ENCODE results near the gene BACH2. TPM values are rescaled to one million over a fixed set of nuclear protein-coding genes. Genes with fewer than 3 reads are reported as not detected.
"Not testable (repeated sequence)": the region's sequence is repeated elsewhere in the genome, so short reads cannot be mapped to it uniquely, and the experiment has no call there.

Gene BACH2
- polyA plus RNA-seq, 6 donors from 2014 or later, result 31.0 to 130 (median 78.4) TPM

GRCh38 chr6:90136837-90137568 is 159.6 kb downstream of the BACH2 start:
- DNase-seq, result no peak
- Mint-ChIP-seq H3K36me3 (peaks cover 30 to 36% of the 10 kb centered on the region in 2 donors), H3K27ac (peak overlapping the region in 4 of 6 donors; percentile 40 to 86 (median 66)), H3K9me3 (peaks cover 0 to 3% (median 0%) of the 10 kb centered on the region in 7 donors), H3K27me3 (no peaks in the 10 kb centered on the region), H3K4me3 (peak overlapping the region in 2 of 8 donors; percentile 11 to 26), H3K4me1 (peaks cover 67 to 83% (median 78%) of the 10 kb centered on the region in 3 donors)
- ATAC-seq (ENCODE audit: low read depth in 2 of 2), result no peak

DNA sequence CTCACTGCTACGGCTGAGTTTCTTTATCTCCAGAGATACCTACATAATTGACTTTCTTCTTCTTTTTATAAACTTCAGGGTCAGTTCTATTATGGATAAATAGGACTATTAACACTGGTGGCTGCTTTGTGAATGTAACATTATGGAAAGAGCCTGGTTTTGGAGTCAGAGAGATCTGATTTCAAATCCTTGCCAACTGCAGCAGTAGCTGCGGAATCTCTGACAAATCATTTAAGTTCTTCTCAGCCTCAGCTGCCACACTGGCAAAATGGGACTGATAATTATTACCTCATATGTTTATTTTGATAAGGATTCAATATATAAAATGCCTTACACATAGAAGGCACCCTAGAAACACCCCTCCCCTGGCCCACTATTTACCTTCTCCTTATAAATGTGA is 160.5 kb downstream of the BACH2 start:
- H3K27me3 Mint-ChIP-seq, result no peaks in the 10 kb centered on the region
- ATAC-seq (ENCODE audit: low read depth in 2 of 2) (no peak), DNase-seq (no peak)
- peak overlapping the region; percentile 40 to 88 (median 79) for H3K27ac Mint-ChIP-seq
- H3K4me3 Mint-ChIP-seq, result peak overlapping the region in 1 of 8 donors; percentile 27
- H3K36me3 Mint-ChIP-seq, result peaks cover 32 to 37% of the 10 kb centered on the region in 2 donors
- H3K4me1 Mint-ChIP-seq, result peaks cover 68 to 85% (median 83%) of the 10 kb centered on the region in 3 donors
- peaks cover 0 to 3% (median 0%) of the 10 kb centered on the region in 7 donors for H3K9me3 Mint-ChIP-seq

GRCh38 chr6:90135667-90136066 is 161.0 kb downstream of the BACH2 start:
- H3K4me3 Mint-ChIP-seq, result peak overlapping the region in 3 of 8 donors; percentile 22 to 46 (median 27)
- H3K4me1 Mint-ChIP-seq, result peaks cover 68 to 88% (median 82%) of the 10 kb centered on the region in 3 donors
- H3K27ac Mint-ChIP-seq, result peak overlapping the region; percentile 40 to 88 (median 79)
- no peaks in the 10 kb centered on the region for H3K27me3 Mint-ChIP-seq
- DNase-seq, result no peak
- peaks cover 0 to 3% (median 0%) of the 10 kb centered on the region in 7 donors for H3K9me3 Mint-ChIP-seq
- no peak for ATAC-seq (ENCODE audit: low read depth in 2 of 2)
- peaks cover 35 to 37% of the 10 kb centered on the region in 2 donors for H3K36me3 Mint-ChIP-seq

GRCh38 chr6:90133664-90134063 is 163.0 kb downstream of the BACH2 start:
- H3K9me3 Mint-ChIP-seq; ATAC-seq (ENCODE audit: low read depth in 2 of 2); H3K27me3 Mint-ChIP-seq; DNase-seq: not testable (repeated sequence)
- Mint-ChIP-seq H3K4me3 (peak overlapping the region in 1 of 8 donors; percentile 29), H3K4me1 (peaks cover 54 to 79% (median 79%) of the 10 kb centered on the region in 3 donors), H3K36me3 (peaks cover 37 to 43% of the 10 kb centered on the region in 2 donors), H3K27ac (peak overlapping the region in 2 of 6 donors; percentile 6 to 65)

DNA sequence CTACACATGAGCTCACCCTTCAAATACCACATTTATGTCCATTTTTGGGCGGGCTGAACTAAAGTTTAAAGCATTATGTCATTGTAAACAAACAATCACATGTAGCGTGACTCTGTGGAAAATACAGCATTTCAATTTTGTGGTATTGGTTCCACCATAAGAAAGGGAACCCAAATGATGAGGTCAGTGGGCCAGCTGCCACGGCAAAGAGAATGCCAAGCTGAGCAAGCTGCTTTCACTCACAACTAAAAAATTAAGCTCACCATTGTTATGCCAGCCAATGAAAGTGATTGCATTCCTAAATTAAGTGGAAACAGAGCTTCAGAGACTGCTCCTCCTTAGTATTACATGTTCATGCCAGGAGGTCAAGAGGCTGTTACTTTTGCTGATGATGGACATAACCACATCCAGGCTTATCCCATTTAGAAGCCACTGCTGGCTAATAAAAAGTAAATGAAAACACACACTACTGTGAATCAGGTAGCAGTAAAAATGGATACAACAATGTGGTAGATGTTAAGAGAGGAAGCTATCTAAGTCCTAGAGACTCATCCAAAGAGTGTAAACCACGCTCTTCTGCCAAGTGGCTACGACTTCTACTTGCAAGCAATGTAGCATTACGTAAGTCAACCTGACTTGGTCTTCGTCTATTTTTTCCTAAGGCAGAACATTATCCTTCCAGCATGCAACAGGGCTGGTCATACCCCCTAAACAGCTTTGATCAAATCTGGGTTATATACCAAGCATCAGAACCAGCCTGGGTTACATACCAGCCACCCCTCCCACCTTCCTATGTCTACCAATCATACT is 164.8 kb downstream of the BACH2 start:
- H3K4me3 Mint-ChIP-seq, result peak overlapping the region in 5 of 8 donors; percentile 25 to 63 (median 44)
- H3K36me3 Mint-ChIP-seq, result peaks cover 35 to 37% of the 10 kb centered on the region in 2 donors
- peaks cover 0 to 3% (median 0%) of the 10 kb centered on the region in 7 donors for H3K9me3 Mint-ChIP-seq
- H3K4me1 Mint-ChIP-seq, result peaks cover 47 to 78% (median 75%) of the 10 kb centered on the region in 3 donors
- no peaks in the 10 kb centered on the region for H3K27me3 Mint-ChIP-seq
- peak overlapping the region in 5 of 6 donors; percentile 70 to 89 (median 84) for H3K27ac Mint-ChIP-seq
- DNase-seq (no peak), ATAC-seq (ENCODE audit: low read depth in 2 of 2) (no peak)

DNA sequence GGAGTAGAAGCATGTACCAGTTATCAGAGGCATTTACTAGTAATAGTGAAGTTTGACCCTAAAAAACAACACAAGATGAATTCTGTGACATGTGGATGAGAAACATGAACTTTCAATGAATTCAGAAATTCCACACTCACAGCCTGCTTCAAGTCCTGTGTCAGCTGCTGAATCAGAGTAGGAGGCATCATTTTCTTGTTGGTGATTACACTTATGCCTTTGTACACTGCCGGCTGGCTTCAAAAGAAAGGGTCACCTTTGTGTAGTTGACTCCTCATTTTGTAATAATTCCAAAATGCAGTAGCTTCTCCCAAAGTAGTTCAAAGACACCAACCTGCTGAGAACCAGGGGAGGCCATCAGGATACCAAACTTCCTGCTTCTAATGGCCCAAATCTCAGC is 165.5 kb downstream of the BACH2 start:
- Mint-ChIP-seq H3K4me1 (peaks cover 52 to 81% (median 75%) of the 10 kb centered on the region in 3 donors), H3K27me3 (no peaks in the 10 kb centered on the region), H3K36me3 (peaks cover 40% of the 10 kb centered on the region in 2 donors), H3K9me3 (peaks cover 0 to 3% (median 0%) of the 10 kb centered on the region in 7 donors), H3K4me3 (peak overlapping the region in 1 of 8 donors; percentile 28), H3K27ac (peak overlapping the region in 4 of 6 donors; percentile 16 to 87 (median 56))
- DNase-seq (no peak), ATAC-seq (ENCODE audit: low read depth in 2 of 2) (no peak)

- peaks cover 25 to 50% of the 10 kb centered on the region in 2 donors for H3K36me3 Mint-ChIP-seq
- not testable (repeated sequence) for H3K9me3 Mint-ChIP-seq; ATAC-seq (ENCODE audit: low read depth in 2 of 2); DNase-seq; H3K27me3 Mint-ChIP-seq
- H3K27ac Mint-ChIP-seq, result peak overlapping the region in 2 of 6 donors; percentile 26 to 63
- peaks cover 51 to 83% (median 78%) of the 10 kb centered on the region in 3 donors for H3K4me1 Mint-ChIP-seq
- H3K4me3 Mint-ChIP-seq, result peak overlapping the region in 1 of 8 donors; percentile 42
Observed at GRCh38 chr6:90128687-90129086, 168.0 kb downstream of the BACH2 start.

GRCh38 chr6:90127595-90127994 is 169.0 kb downstream of the BACH2 start:
- peak overlapping the region; percentile 54 to 95 (median 85) for H3K27ac Mint-ChIP-seq
- peaks cover 51 to 85% (median 80%) of the 10 kb centered on the region in 3 donors for H3K4me1 Mint-ChIP-seq
- peaks cover 0 to 4% (median 0%) of the 10 kb centered on the region in 7 donors for H3K9me3 Mint-ChIP-seq
- ATAC-seq (ENCODE audit: low read depth in 2 of 2) (no peak), DNase-seq (no peak)
- no peaks in the 10 kb centered on the region for H3K27me3 Mint-ChIP-seq
- H3K36me3 Mint-ChIP-seq, result peaks cover 26 to 49% of the 10 kb centered on the region in 2 donors
- peak overlapping the region in 1 of 8 donors; percentile 53 for H3K4me3 Mint-ChIP-seq

DNA sequence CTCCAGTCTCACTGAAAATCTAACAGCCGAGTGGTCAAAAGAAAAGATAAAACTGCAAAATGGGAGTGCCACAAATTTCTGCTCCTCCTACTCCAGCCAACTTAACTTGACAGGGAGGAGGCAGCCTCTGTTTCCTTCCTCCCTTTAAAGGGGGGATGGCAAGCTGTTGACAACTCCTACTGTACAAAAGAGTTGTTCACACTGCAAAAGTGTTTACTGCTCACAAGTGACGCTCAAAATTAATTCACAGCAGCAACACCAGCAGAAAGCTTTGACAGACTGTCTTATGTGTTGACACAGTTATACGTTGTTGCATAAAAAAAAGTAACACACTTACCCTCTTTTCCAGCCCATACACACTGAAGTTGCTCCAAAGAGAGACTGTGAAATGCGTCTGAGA is 169.8 kb downstream of the BACH2 start:
- ATAC-seq (ENCODE audit: low read depth in 2 of 2) (no peak), DNase-seq (no peak)
- Mint-ChIP-seq H3K36me3 (peaks cover 19 to 44% of the 10 kb centered on the region in 2 donors), H3K4me3 (peak overlapping the region in 2 of 8 donors; percentile 16 to 79), H3K27me3 (no peaks in the 10 kb centered on the region), H3K4me1 (peaks cover 51 to 85% (median 80%) of the 10 kb centered on the region in 3 donors), H3K9me3 (peaks cover 0 to 4% (median 0%) of the 10 kb centered on the region in 7 donors), H3K27ac (peak overlapping the region; percentile 39 to 91 (median 81))

GRCh38 chr6:90126181-90126580 is 170.5 kb downstream of the BACH2 start:
- no peaks in the 10 kb centered on the region for H3K27me3 Mint-ChIP-seq
- H3K4me3 Mint-ChIP-seq, result peak overlapping the region in 3 of 8 donors; percentile 3 to 15 (median 4)
- ATAC-seq (ENCODE audit: low read depth in 2 of 2), result no peak
- H3K4me1 Mint-ChIP-seq, result peaks cover 52 to 86% (median 79%) of the 10 kb centered on the region in 3 donors
- DNase-seq, result no peak
- H3K9me3 Mint-ChIP-seq, result peaks cover 0 to 4% (median 0%) of the 10 kb centered on the region in 7 donors
- H3K27ac Mint-ChIP-seq, result peak overlapping the region; percentile 39 to 93 (median 82)
- peaks cover 19 to 43% of the 10 kb centered on the region in 2 donors for H3K36me3 Mint-ChIP-seq

DNA sequence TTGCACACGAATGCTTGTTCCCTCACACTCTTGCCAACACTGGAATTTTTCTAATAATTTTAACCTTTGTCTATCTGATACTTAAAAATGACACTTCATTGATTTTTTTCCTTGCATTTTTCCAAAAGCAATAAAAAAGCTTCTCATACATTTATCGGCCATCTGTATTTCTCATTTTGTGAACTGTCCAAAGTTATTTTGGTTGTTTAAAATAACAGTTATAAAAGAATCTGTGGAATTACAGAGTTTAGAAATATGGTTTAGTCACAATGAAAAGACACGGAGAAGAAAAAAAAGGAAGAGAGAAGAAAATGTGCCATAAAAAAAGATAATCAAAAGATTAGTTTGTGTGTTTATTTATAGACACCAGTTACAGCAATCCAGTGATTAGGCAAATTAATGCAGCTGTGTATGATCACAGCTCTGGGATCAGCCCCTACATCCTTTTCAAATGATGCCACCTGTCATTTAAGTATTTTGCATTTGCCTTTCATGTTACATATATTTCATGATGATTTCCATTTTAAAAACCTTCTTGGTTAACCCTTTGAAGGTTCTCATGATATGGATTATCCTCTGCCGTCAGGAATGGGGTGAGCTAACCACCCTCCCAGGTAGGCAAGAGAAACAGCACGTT is 171.7 kb downstream of the BACH2 start:
- peaks cover 0 to 4% (median 0%) of the 10 kb centered on the region in 7 donors for H3K9me3 Mint-ChIP-seq
- DNase-seq, result no peak
- H3K27ac Mint-ChIP-seq, result peak overlapping the region in 4 of 6 donors; percentile 53 to 89 (median 78)
- no peak for ATAC-seq (ENCODE audit: low read depth in 2 of 2)
- H3K36me3 Mint-ChIP-seq, result peaks cover 19 to 41% of the 10 kb centered on the region in 2 donors
- no peaks in the 10 kb centered on the region for H3K27me3 Mint-ChIP-seq
- H3K4me1 Mint-ChIP-seq, result peaks cover 49 to 89% (median 71%) of the 10 kb centered on the region in 3 donors
- H3K4me3 Mint-ChIP-seq, result peak overlapping the region in 4 of 8 donors; percentile 12 to 39 (median 24)

- no peak for ATAC-seq (ENCODE audit: low read depth in 2 of 2)
- peak overlapping the region in 3 of 8 donors; percentile 12 to 86 (median 51) for H3K4me3 Mint-ChIP-seq
- peak overlapping the region in 5 of 6 donors; percentile 6 to 84 (median 47) for H3K27ac Mint-ChIP-seq
- H3K27me3 Mint-ChIP-seq, result no peaks in the 10 kb centered on the region
- peaks cover 19 to 40% of the 10 kb centered on the region in 2 donors for H3K36me3 Mint-ChIP-seq
- H3K9me3 Mint-ChIP-seq, result peaks cover 0 to 4% (median 0%) of the 10 kb centered on the region in 7 donors
- H3K4me1 Mint-ChIP-seq, result peaks cover 48 to 85% (median 68%) of the 10 kb centered on the region in 3 donors
- no peak for DNase-seq
Observed at GRCh38 chr6:90123831-90124230, 172.8 kb downstream of the BACH2 start.
